Activated naive CD8-positive, alpha-beta T cell treated with anti-CD3 and anti-CD28 coated beads, Interleukin-2, amount 50 U/mL, for 16 hours (primary cell): ENCODE data around the gene ZNF37A.
"Not testable (repeated sequence)": the region's sequence is repeated elsewhere in the genome, so short reads cannot be mapped to it uniquely, and the experiment has no call there.

ENCODE experiments used
- DNase-seq: peaks from one replicate; pipeline ENCODE4 v3.0.0-alpha.2; 2020; ENCODE audit warnings: low read depth, low spot score

The ZNF37A gene

DNA sequence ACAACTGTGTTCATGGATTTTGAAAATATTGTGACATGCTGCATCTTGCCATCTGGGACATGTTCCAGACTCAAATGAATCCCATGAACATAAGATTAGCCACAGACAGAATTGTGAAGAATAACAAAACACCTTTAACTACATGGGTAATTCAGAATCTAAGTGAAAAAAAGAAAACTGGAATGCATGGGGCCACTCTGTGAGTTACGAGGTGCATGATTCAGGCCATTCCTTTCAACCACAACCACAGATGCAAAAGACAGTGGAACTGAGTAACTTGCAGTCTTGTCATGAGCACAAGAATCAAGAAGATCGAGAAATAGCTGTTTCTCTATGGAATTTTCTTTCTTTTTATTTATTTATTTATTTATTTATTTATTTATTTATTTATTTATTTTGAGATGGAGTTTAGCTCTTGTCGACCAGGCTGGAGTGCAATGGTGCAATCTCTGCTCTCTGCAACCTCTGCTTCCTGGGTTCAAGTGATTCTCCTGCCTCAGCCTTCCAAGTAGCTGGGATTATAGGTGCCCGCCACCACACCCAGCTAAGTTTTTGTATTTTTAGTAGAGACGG is 56.8 kb downstream of the ZNF37A start:
- not testable (repeated sequence) for DNase-seq

DNA sequence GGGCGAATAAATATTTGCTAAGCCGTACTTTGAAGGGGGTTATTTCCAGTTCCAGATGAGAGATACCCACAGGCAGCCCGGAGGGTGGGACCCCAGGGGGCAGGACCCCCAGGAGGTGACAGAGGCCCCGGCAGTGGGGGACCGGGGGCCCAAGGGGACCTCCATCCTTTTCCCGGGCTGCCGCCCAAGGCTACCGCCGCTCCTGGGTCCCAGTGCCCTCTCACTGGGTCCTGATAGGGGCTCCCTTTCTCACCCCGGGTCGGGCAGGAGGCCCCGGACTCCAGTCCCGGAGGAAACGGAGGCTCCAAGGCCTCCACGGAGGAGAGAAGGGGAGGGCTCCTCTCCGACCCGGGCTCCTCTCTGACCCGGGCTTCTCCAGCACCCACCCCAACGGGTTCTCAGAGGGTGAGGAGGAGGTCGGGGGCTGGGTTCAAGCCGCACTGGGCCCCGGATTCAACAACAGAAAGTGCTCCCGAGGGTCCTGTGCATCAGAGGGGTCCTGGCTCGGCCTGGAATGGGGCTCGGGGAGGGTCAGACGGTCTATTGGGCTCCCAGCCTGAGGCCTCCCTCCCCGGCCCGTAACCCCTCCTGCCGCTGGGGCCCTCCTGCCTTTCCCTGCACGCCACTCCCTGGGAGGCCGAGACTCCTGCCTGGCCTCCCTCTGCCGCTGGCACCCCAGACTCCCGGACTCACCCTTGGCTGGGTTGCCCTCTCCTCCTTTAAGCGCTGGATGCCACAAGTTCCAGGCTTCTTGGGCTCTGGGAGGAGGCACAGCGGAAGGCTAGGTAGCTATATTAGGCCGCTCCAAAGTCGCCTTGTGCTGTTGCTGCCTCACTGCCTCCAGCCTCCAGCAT is 62.5 kb downstream of the ZNF37A start:
- DNase-seq: no peak

GRCh38 chr10:38157270-38157685 is 63.1 kb downstream of the ZNF37A start:
- DNase-seq: no peak

DNA sequence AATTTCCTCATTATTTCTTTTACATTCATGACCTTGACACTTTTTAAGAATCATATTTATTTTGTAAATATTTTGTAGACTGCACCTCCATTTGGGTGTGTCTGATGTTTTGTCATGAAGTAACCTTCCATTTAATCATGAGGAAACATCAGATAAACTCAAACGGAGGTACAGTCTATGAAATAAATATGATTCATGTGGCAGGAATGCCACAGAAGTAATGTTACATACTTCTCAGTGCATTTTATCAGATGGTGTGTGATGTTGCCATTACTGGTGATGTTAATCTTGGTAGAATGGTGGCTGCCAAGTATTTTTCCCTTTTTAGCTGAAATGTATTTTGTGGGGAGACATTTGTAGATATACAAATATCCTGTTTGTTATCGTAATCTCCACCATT is 64.9 kb downstream of the ZNF37A start:
- DNase-seq: no peak

DNA sequence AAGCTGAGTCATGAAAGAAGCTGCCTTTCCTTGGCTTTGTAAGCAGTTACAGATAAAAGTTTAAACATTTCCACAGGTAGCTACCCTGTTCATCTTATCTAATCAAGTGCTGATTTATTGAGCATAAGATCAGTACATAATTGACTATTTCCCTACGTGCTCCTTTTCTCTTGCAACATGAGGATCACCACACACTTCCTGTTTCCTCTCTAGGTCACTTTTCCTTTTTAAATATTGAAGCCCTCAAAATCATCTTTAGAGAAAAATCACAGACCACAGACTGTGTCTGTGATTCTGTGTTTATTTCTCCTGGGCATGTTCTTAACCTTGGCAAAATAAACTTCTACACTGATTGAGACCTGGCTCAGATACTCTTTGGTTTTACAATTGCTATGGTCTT is 69.5 kb downstream of the ZNF37A start:
- DNase-seq: no peak

DNA sequence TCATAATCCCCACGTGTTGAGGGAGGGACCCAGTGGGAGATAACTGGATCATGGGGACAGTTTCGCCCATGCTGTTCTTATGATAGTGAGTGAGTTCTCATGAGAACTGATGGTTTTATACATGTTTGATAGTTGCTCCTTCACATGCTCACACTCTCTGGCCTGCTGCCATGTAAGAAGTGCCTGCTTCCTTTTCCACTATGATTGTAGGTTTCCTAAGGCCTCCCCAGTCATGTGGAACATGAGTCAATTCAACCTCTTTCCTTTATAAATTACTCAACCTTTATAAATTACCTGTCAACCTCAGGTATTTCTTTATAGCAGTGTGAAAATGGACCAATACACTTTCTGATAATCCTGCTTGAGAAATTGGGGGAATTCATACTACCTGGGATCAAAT is 80.2 kb downstream of the ZNF37A start:
- DNase-seq: no peak

DNA sequence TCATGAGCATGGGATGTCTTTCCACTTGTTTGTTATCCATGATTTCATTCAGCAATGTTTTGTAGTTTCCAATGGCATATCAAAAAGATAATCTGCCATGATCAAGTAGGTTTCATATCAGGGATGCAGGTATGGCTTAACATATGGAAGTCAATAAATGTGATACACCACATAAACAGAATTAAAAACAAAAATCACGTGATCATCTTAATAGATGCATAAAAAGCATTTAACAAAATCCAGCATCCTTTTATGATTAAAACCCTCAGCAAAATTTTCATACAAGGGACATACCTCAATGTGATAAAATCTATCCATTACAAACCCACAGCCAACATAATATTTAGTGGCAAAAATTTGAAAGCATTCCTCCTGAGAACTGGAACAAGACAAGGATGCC is 90.3 kb downstream of the ZNF37A start:
- DNase-seq: no peak
